H1 (cell line): ENCODE data around the gene SPATA31C2.
"Not testable (repeated sequence)": the region's sequence is repeated elsewhere in the genome, so short reads cannot be mapped to it uniquely, and the experiment has no call there.

Source experiments
- CTCF ChIP-seq, 3 experiments: IDR thresholded peaks; 1 replicate in 2 of 3; 2 replicates in 1 of 3; pipeline versions ENCODE4 v1.5.1 to v1.6.1; 2011; ENCODE audit warnings: low read length in 3 of 3, mild to moderate bottlenecking in 3 of 3, inconsistent platforms in 2 of 3, low read depth in 1 of 3, moderate library complexity in 1 of 3; ENCODE audit not compliant: insufficient read depth in 1 of 3; ENCODE audit errors: control extremely low read depth in 1 of 3
- GABPA ChIP-seq: IDR thresholded peaks from 2 replicates; pipeline ENCODE4 v1.6.1; 2011; ENCODE audit warnings: mild to moderate bottlenecking, low read length, moderate library complexity, borderline replicate concordance; ENCODE audit not compliant: insufficient read depth
- POLR2AphosphoS5 ChIP-seq: IDR thresholded peaks from 2 replicates; pipeline ENCODE4 v1.6.1; 2011; ENCODE audit warnings: low read depth, low read length
- SP1 ChIP-seq: IDR thresholded peaks from 2 replicates; pipeline ENCODE4 v1.6.1; 2011; ENCODE audit warnings: low read depth, low read length
- TBP ChIP-seq: IDR thresholded peaks from 2 replicates; pipeline ENCODE4 v1.6.1; 2011; ENCODE audit warnings: low read depth, low read length, improper control_type of control experiment

- not testable (repeated sequence) for TF ChIP-seq GABPA; SP1; TBP; POLR2AphosphoS5; CTCF (IDR thresholded peaks at IDR 0.05; ENCODE audit: control extremely low read depth in 1 of 3, insufficient read depth in 1 of 3, low read depth in 1 of 3, low read length in 3 of 3)
Measured at GRCh38 chr9:88133552-88133951, 4.7 kb downstream of the SPATA31C2 start.
